GM21515 (cell line): ENCODE data around the gene CTNNBIP1.
"Not testable (repeated sequence)": the region's sequence is repeated elsewhere in the genome, so short reads cannot be mapped to it uniquely, and the experiment has no call there.

ENCODE experiments used
- ATAC-seq: cut with Tn5 transposase; IDR thresholded peaks from one replicate; pipeline ENCODE4 v1.9.1; 2021; ENCODE audit not compliant: unreplicated experiment

Gene CTNNBIP1

DNA sequence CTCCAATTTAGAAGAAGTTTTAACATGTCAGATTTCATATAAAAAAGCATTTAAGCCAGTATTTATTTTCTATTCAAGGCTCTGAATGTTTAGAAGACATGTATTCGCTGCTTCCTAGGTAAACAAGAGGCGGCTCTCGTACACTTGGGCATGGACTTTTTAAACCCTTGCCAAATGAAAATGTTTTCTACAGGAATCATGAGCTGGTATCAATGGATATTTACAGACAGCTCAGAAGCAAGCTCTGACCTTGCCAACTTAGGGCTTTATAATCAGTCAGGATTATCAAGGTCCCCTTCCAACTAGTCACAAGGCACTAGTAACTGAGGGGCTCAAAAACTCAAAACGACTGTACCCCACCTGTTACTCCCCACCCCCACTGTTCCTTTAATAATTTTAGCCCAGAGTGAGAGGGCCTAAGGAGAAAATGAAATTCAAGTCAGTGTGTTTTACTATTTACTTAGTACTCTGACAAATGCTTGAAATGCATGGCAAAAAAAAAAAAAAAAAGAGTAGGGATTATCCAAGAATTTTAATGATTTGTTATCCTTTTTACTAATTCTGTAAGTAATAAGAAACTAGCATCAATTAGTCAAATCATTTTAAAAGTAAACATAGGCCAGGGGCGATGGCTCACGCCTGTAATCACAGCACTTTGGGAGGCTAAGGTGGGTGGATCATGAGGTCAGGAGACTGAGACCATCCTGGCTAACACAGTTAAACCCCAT, 98.7 kb downstream of the CTNNBIP1 start:
- no peak for ATAC-seq

GRCh38 chr1:9809100-9809510, 101.0 kb downstream of the CTNNBIP1 start:
- no peak for ATAC-seq

DNA sequence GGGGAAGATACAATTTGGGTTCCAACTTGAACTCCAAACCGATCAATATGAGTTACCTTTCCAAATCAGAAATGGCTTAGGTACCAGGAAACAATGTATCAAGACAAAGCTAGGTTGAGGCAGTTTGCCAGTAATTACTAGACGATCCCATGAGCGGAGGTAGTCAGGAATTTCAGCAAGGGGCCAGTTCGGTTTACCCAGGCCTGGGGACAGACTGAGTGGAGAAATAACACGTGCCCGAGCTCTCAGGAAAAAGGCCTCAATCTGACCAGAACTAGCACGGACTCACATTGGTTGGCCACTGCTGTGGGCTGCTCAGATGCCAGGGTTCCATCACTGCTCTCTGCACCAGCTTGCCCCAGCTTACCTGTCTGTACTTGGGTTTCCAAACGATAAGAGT, 101.6 kb downstream of the CTNNBIP1 start:
- no peak for ATAC-seq

- ATAC-seq, result no peak
These were observed 102.5 kb downstream of the CTNNBIP1 start for GRCh38 chr1:9807541-9807940.

- not testable (repeated sequence) for ATAC-seq
These were observed 104.1 kb downstream of the CTNNBIP1 start for GRCh38 chr1:9805972-9806371.

GRCh38 chr1:9805006-9805508, 105.0 kb downstream of the CTNNBIP1 start:
- ATAC-seq, result no peak

DNA sequence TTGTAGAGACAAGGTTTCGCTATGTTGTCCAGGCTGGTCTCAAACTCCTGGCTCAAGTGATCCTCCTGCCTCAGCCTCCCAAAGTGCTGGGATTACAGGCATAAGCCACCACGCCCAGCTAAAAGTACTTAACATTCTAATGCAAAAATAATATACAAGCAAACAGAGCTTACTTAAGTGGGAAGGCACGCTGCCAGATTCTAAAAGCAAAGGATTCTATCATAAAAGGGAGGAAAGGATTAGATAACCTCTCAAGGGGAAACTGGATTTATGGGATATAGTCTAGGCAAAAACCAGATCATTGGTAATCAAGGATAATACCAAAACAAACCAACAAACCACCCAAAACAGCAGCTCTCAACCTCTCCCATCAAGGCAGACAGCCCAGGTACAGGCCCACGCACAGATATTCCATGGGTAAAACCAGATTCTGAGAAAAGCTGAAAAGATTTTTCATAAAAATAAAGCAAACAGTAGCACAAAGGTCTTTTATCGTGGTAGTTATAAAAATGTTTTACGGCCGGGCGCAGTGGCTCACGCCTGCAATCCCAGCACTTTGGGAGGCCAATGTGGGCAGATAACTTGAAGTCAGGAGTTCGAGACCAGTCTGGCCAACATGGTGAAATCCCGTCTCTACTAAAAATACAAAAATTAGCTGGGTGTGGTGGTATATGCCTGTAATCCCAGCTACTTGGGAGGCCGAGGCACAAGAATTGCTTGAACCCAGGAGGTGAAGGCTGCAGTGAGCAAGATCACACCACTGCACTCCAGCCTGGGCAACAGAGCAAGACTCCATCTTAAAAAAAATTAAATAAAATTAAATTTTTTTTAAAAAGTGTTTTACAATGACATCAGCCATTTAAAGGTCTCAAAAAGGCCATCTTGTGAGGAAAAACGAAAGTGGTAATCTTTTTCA, 106.8 kb downstream of the CTNNBIP1 start:
- ATAC-seq, result not testable (repeated sequence)

- no peak for ATAC-seq
These were observed 108.2 kb downstream of the CTNNBIP1 start for GRCh38 chr1:9801909-9802308.
